Activated naive CD4-positive, alpha-beta T cell (primary cell): ENCODE measurements around the gene C8G.

Source experiments
- DNase-seq, 4 experiments: peaks; one replicate each; lab custom pipeline; 2025; lab: John Stamatoyannopoulos, UW

Gene C8G

GRCh38 chr9:136941231-136942111 is 3.6 kb upstream of the C8G start:
- no peak for DNase-seq

- DNase-seq = no peak
Measured at GRCh38 chr9:136942112-136942880, 2.7 kb upstream of the C8G start.

- no peak for DNase-seq
Measured at GRCh38 chr9:136942881-136943230, 2.2 kb upstream of the C8G start.

GRCh38 chr9:136943291-136944211 is 1.5 kb upstream of the C8G start:
- DNase-seq = no peak

- DNase-seq = no peak
Measured at GRCh38 chr9:136944212-136944518, 878 bp upstream of the C8G start.

GRCh38 chr9:136945333-136946227 is 537 bp downstream of the C8G start:
- no peak for DNase-seq

GRCh38 chr9:136946228-136947027 is 1.4 kb downstream of the C8G start:
- no peak for DNase-seq

GRCh38 chr9:136947028-136947891 is 2.2 kb downstream of the C8G start:
- no peak for DNase-seq

- no peak for DNase-seq
Measured at GRCh38 chr9:136947955-136948510, 3.0 kb downstream of the C8G start.

- DNase-seq = no peak
Measured at GRCh38 chr9:136949239-136949816, 4.3 kb downstream of the C8G start.

GRCh38 chr9:136949817-136950655 is 5.0 kb downstream of the C8G start:
- DNase-seq = peak; percentile 87 to 94 (median 91)

GRCh38 chr9:136950656-136951276 is 5.7 kb downstream of the C8G start:
- DNase-seq = no peak

GRCh38 chr9:136951541-136952320 is 6.7 kb downstream of the C8G start, which contains the start of gene LCN12:
LCN12 (plus strand) TSS chr9:136952273; CDS start chr9:136952328, 55 bp downstream.
- no peak for DNase-seq

GRCh38 chr9:136952321-136952850 is 7.3 kb downstream of the C8G start:
- DNase-seq = no peak

- no peak for DNase-seq
Measured at GRCh38 chr9:136952876-136953770, 8.1 kb downstream of the C8G start.
